ENCODE results near the gene FAF1. TPM values are rescaled to one million over a fixed set of nuclear protein-coding genes. Genes with fewer than 3 reads are reported as not detected.
"Not testable (repeated sequence)": the region's sequence is repeated elsewhere in the genome, so short reads cannot be mapped to it uniquely, and the experiment has no call there.

Gene FAF1
- total RNA-seq, 1 donor from 2014 or later: 54.7 TPM

GRCh38 chr1:50829014-50829958, 130.8 kb downstream of the FAF1 start:
- ATAC-seq (no peak), DNase-seq (ENCODE audit: low spot score) (no peak)
- intact Hi-C loops (cut with DNase I): no loop called here

GRCh38 chr1:50827546-50827945, 132.5 kb downstream of the FAF1 start:
- intact Hi-C loops (cut with DNase I): no loop called here
- ATAC-seq (no peak), DNase-seq (ENCODE audit: low spot score) (no peak)

GRCh38 chr1:50826792-50827191, 133.3 kb downstream of the FAF1 start:
- intact Hi-C loops (cut with DNase I); DNase-seq (ENCODE audit: low spot score); ATAC-seq: not testable (repeated sequence)

- intact Hi-C loops (cut with DNase I): no loop called here
- no peak for ATAC-seq
Observed at GRCh38 chr1:50822035-50822776, 137.9 kb downstream of the FAF1 start.

GRCh38 chr1:50820545-50820944, 139.5 kb downstream of the FAF1 start:
- intact Hi-C loops (cut with DNase I): no loop called here
- no peak for DNase-seq (ENCODE audit: low spot score)

More at GRCh38 chr1:50822035-50822776, 137.9 kb downstream of the FAF1 start:
- DNase-seq (ENCODE audit: low spot score): no peak

GRCh38 chr1:50812346-50812745, 147.7 kb downstream of the FAF1 start:
- DNase-seq (ENCODE audit: low spot score): no peak
- no peak for ATAC-seq
- intact Hi-C loops (cut with DNase I): no loop called here

More at GRCh38 chr1:50820545-50820944, 139.5 kb downstream of the FAF1 start:
- ATAC-seq: no peak

GRCh38 chr1:50808296-50808695, 151.8 kb downstream of the FAF1 start:
- intact Hi-C loops (cut with DNase I): no loop called here
- DNase-seq (ENCODE audit: low spot score): no peak
- ATAC-seq: no peak

GRCh38 chr1:50796272-50796671, 163.8 kb downstream of the FAF1 start:
- intact Hi-C loops (cut with DNase I): no loop called here
- DNase-seq (ENCODE audit: low spot score) (no peak), ATAC-seq (no peak)

- DNase-seq (ENCODE audit: low spot score) (no peak), ATAC-seq (no peak)
- intact Hi-C loops (cut with DNase I): no loop called here
Observed at GRCh38 chr1:50793521-50793920, 166.5 kb downstream of the FAF1 start.

- intact Hi-C loops (cut with DNase I): no loop called here
- no peak for ATAC-seq
- no peak for DNase-seq (ENCODE audit: low spot score)
Observed at GRCh38 chr1:50787266-50787665, 172.8 kb downstream of the FAF1 start.

GRCh38 chr1:50783286-50783685, 176.8 kb downstream of the FAF1 start:
- intact Hi-C loops (cut with DNase I): no loop called here
- ATAC-seq: no peak
- DNase-seq (ENCODE audit: low spot score): no peak

GRCh38 chr1:50780797-50781196, 179.3 kb downstream of the FAF1 start:
- ATAC-seq: no peak
- intact Hi-C loops (cut with DNase I): no loop called here
- DNase-seq (ENCODE audit: low spot score): no peak

GRCh38 chr1:50779801-50780200, 180.3 kb downstream of the FAF1 start:
- intact Hi-C loops (cut with DNase I): loop anchor here (10.0 kb wide), 2 partner anchors 405 to 1475 kb away; no protein-coding TSS in a partner anchor
- DNase-seq (ENCODE audit: low spot score) (no peak), ATAC-seq (no peak)

- no peak for ATAC-seq
- intact Hi-C loops (cut with DNase I): loop anchor here (10.0 kb wide), 2 partner anchors 409 to 1479 kb away; no protein-coding TSS in a partner anchor
- DNase-seq (ENCODE audit: low spot score): no peak
Observed at GRCh38 chr1:50775740-50776139, 184.3 kb downstream of the FAF1 start.

- intact Hi-C loops (cut with DNase I): loop anchor here (10.0 kb wide), 2 partner anchors 410 to 1480 kb away; no protein-coding TSS in a partner anchor
- ATAC-seq: no peak
- no peak for DNase-seq (ENCODE audit: low spot score)
Observed at GRCh38 chr1:50774759-50775351, 185.2 kb downstream of the FAF1 start.

GRCh38 chr1:50766688-50767087, 193.4 kb downstream of the FAF1 start:
- ATAC-seq: no peak
- no peak for DNase-seq (ENCODE audit: low spot score)
- intact Hi-C loops (cut with DNase I): no loop called here

- DNase-seq (ENCODE audit: low spot score); ATAC-seq; intact Hi-C loops (cut with DNase I): not testable (repeated sequence)
Observed at GRCh38 chr1:50756543-50756942, 203.5 kb downstream of the FAF1 start.

- ATAC-seq; DNase-seq (ENCODE audit: low spot score); intact Hi-C loops (cut with DNase I): not testable (repeated sequence)
Observed at GRCh38 chr1:50754764-50755163, 205.3 kb downstream of the FAF1 start.

GRCh38 chr1:50750021-50750619, 209.9 kb downstream of the FAF1 start:
- DNase-seq (ENCODE audit: low spot score) (no peak), ATAC-seq (no peak)
- intact Hi-C loops (cut with DNase I): no loop called here

Data from sciatic nerve (tissue), 2 donors.